ENCODE data around the gene TNFRSF8.
A peak's percentile ranks its signal among the peaks of the same experiment; 100 is the strongest.

The TNFRSF8 gene

GRCh38 chr1:12162459-12163137 lies 99.5 kb downstream of the TNFRSF8 start:
- no peak for DNase-seq

GRCh38 chr1:12163210-12163609 lies 100.1 kb downstream of the TNFRSF8 start:
- no peak for DNase-seq

GRCh38 chr1:12164210-12164609 lies 101.1 kb downstream of the TNFRSF8 start:
- no peak for DNase-seq

- DNase-seq: no peak
These were observed 102.2 kb downstream of the TNFRSF8 start for GRCh38 chr1:12165342-12165741.

- no peak for DNase-seq
These were observed 103.9 kb downstream of the TNFRSF8 start, which contains the start of gene TNFRSF1B for GRCh38 chr1:12166834-12167492. TNFRSF1B (plus strand) TSS chr1:12166991; CDS start chr1:12167092, 101 bp downstream.

- no peak for DNase-seq
These were observed 104.7 kb downstream of the TNFRSF8 start for GRCh38 chr1:12167493-12168429.

- DNase-seq: no peak
These were observed 105.5 kb downstream of the TNFRSF8 start for GRCh38 chr1:12168451-12169160.

- DNase-seq: no peak
These were observed 106.5 kb downstream of the TNFRSF8 start for GRCh38 chr1:12169442-12170135.

GRCh38 chr1:12170263-12170671 lies 107.2 kb downstream of the TNFRSF8 start:
- DNase-seq: no peak

- DNase-seq: no peak
These were observed 108.3 kb downstream of the TNFRSF8 start for GRCh38 chr1:12171206-12172041.

GRCh38 chr1:12172042-12172851 lies 109.1 kb downstream of the TNFRSF8 start:
- DNase-seq: no peak

GRCh38 chr1:12173041-12173509 lies 110.0 kb downstream of the TNFRSF8 start:
- no peak for DNase-seq

GRCh38 chr1:12173631-12174121 lies 110.6 kb downstream of the TNFRSF8 start:
- no peak for DNase-seq

- DNase-seq: no peak
These were observed 112.1 kb downstream of the TNFRSF8 start for GRCh38 chr1:12174924-12175810.

GRCh38 chr1:12176298-12177118 lies 113.4 kb downstream of the TNFRSF8 start:
- DNase-seq: no peak

- no peak for DNase-seq
These were observed 114.3 kb downstream of the TNFRSF8 start for GRCh38 chr1:12177156-12177998.

- peak; percentile 66 for DNase-seq
These were observed 114.9 kb downstream of the TNFRSF8 start for GRCh38 chr1:12177999-12178441.
